ENCODE measurements around the gene NRP1.
"Not testable (repeated sequence)": the region's sequence is repeated elsewhere in the genome, so short reads cannot be mapped to it uniquely, and the experiment has no call there.

The NRP1 gene

DNA sequence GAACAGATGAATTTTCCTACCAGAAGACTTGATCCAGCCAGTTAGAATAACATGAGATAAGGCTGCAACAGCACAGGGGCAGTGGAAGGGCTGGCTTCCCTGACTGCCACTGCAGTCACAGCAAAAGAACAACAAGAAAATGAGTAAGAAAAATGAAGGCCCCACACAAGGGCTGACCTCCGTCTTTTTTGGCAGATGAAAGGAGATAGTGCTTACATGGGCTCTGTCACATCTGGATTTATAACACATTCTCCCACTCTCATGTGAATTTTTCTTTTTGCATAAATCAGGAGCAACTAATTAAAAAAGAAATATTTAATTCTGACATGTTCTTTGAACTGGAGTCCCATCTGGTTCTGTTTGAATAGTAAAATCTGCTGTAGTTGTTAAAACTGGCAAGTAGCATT lies 99.6 kb downstream of the NRP1 start:
- no peak for DNase-seq

DNA sequence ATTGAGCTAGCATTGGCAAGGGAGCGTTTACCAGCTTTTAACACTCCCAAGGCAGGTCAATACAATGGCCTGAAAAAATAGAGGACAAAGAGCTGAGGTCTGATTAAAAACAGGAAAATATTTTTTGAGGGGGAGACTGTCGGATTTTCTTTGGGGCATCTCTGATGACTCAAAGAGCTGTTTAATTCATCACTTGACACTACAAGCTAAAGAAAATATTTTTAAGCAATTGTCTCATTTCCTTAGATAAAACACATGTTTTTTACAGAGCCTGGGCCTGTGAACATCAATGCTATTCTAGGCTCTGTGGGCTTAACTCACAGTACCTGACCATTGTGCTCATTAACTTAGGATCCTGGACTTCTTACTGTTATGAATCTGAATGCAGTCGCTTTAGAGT lies 100.8 kb downstream of the NRP1 start:
- DNase-seq: no peak

DNA sequence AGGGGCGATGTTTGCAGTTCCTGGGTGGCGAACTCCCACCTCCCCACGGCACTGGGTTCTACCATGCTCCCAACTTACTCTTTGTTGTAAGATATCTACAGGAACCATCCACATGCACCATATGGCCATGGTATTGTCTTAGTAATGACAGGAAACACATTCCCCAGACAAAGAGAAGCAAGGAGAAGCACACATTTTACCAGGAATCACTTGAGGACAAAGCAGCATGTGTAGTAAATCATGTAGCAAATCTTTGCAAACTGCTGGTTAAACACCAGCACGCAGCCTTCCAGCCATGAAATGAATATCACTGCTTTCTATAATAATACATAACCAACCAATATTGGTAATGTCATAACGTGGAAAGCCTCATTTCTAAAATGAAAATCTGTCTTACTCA lies 101.2 kb downstream of the NRP1 start:
- no peak for DNase-seq

DNA sequence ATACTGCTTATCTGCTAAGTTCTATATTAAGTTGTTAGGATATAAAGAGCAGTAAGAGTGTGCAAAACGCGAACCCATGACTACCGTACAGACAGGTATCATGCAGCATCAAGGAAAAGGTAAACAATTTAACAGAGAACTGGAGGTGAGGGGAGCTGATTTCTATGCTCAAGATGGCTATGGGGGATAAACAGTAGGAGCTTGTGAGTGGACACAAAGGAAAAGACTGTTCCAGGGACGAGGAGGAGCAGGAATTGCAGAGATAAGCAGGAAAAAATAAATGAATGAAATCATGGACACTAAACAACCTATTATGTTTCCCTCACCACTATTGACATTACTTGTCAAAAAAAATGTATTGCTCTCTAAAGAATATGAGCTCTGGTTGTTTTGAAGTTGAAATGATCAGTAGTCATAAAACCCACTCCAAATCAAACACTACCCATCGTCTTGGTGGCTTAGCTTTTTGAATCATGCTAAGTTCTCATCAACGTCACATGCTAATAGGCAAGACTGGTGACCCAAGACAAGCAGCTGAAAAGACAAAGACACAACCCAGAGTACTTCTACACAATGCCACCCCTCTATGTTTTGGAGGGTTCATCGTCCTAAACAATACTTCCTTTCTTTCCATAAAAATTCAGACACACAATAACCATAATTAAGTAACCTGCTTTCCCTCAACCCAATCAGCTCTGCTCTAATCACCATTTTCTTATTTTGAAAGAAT lies 102.7 kb downstream of the NRP1 start:
- DNase-seq: no peak

DNA sequence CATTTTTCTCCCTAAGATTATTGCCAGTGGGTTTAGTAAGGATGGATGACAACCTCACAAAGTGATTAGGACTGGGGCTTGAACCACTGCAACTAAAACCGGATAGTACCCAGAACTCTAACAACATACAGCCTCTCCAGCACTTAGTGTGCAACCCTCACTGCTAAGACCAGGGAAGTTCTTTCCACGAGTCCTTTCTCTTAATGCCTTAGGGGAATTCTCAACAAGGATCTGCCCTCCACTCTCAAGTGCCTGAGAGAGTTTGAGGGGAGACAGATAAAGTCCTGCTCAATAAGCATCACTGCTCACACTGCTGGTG lies 104.6 kb downstream of the NRP1 start:
- DNase-seq: no peak

DNA sequence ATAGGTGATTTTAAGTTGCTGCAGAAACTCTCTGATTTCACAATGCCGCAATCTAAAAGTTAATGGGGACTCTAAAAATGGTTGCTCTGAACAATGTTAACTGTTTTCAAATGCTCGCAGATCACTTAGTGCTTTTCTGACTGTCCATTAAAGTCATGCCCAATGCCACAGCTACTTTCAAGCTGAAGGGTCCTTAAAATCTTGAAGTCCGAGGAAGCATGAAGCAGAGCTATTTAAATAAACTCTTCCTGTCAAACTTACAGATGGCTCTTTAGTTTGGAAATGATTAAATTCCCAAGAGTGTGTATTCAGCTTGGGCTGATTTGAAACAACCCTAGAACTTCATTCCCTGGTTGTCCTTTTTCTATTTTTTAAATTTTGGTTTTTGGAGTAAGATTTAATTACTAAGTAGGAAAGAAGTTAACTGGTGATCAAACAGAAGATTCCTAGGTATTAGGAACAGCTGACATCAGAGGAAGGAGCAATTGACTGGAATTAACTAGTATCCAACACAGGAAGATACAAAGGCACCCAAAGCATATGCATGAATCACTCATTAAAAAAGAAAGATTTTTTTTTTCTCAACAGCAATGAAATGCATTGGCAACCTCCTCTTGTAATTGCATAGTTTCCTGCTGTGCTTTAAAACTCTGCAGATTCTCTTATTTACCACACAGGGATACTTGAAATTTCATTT lies 105.1 kb downstream of the NRP1 start:
- no peak for DNase-seq

DNA sequence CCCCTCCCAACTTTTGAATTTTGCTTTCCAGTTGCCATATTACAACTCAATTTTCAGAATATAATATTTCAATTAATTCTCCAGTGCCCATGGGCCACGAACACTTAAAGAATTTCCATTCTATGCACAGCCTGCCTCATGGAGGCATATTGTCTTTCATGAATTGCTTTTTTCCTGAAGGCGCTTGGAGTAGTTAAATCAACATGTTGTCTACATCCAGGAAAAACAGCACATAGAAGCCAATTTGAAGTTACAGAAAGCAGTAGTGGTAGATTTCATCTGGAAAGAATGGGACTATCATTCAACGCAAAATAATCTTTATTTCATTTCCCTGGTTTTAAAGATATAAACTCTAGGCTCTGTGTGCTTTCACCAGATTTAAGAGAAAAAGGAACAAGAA lies 106.0 kb downstream of the NRP1 start:
- DNase-seq: no peak

DNA sequence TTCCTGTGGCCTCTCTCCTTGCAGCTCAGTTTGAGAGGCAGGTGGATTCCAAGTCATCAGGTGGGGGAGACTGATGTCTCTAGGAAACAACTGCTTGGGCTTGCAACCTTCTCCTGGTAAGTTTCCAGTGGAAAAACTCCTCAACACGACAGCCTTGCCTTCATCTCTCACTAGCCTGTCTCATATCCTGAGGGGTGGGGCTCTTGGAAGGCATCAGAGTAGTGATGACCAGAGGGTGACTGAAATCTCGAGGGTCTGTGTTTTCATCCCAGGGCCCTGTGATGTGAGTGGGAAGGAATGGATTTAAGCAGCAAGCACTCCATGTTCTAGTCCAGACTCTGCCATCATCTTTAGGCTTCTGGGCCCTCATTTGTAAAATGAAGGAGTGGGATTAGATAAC lies 107.0 kb downstream of the NRP1 start:
- DNase-seq: no peak

DNA sequence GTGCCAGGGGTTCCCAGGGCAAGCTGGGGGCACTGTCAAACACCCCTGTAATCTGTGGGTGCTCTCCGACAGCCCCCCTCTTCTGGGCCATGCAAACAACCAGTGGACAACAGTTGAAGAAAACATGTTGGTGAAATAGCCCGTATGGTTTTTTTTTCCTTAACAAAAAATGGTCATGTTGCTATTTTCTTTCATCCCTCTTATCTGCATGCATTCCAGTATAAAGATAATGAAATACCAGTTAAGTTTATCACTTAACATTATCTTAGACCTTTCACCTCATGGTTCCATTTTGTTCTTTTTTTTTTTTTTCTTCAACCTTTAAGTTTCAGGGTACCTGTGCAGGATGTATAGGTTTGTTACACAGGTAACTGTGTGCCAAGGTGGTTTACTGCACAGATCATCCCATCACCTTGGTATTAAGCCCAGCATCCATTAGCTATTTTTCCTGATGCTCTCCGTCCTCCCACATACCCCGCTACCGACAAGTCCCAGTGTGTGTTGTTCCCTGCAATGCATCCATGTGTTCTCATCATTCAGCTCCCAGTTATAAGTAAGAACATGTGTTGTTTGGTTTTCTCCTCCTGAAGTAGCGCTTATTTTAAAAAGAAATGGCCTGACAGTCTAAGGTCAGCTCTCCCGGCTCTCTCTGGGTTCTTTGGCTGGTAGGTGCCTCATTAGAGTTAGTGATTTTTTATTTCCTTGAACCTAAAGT lies 110.1 kb downstream of the NRP1 start:
- no peak for DNase-seq

DNA sequence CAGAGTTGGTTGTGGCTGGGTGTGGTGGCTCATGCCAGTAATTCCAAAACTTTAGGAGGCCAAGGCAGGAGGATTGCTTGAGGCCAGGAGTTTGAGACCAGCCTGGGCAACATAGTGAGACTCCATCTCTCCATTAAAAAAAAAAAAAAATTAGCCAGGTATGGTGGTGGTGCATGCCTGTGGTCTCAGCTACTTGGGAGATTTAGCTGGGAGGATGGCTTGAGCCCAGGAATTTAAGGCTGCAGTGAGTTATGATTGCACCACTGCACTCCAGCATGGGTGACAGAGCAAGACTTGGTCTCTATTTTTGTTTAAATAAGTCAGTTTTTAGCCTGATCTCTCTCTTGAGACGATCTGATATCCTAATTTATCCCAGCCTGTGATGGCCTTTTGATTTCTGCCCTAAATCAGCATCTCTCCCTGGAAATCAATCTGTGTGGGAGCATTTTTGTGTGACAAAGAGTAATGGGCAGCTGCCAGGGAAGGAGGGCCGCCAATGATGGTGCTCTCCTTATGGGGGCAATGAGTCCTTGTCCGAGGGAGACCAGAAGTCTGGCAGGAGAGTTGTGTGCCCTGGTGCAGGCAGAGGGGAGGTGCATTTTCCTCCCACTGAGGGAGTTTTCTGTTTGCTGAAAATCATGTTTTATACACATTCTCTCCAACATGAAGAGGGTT lies 111.0 kb downstream of the NRP1 start:
- no peak for DNase-seq

DNA sequence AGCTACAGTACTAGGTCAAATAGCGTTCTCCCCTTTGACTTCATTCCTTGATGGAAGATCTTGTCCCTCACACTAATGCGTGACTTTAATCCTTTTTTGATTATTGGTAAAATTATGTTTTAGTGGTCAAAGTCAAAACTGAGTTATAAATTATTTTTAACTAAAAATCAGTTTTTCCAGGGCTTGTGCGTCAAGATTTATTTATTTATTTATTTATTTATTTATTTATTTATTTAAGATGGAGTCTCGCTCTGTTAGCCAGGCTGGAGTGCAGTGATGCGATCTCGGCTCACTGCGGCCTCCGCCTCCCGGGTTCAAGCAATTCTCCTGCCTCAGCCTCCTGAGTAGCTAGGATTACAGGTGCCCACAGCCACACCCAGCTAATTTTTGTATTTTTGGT lies 112.2 kb downstream of the NRP1 start:
- not testable (repeated sequence) for DNase-seq

DNA sequence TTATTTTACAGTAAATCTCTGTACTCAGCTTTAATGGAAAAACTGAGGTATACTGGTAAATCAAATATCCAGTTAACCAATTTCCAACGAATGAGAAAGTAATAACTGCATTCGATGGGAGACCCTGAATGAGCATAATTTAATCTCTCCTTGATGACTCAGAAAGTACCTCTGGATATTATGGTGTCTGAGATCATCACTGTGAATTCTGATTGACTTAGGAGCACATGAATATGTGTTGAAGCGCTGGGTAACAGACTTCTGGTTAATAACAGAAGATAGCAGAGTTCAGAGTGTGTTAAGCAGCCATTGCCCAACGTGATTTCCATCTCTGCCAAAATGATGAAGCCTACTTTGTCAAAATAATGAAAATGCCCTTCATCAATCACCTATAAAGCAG lies 116.6 kb downstream of the NRP1 start:
- DNase-seq: no peak

DNA sequence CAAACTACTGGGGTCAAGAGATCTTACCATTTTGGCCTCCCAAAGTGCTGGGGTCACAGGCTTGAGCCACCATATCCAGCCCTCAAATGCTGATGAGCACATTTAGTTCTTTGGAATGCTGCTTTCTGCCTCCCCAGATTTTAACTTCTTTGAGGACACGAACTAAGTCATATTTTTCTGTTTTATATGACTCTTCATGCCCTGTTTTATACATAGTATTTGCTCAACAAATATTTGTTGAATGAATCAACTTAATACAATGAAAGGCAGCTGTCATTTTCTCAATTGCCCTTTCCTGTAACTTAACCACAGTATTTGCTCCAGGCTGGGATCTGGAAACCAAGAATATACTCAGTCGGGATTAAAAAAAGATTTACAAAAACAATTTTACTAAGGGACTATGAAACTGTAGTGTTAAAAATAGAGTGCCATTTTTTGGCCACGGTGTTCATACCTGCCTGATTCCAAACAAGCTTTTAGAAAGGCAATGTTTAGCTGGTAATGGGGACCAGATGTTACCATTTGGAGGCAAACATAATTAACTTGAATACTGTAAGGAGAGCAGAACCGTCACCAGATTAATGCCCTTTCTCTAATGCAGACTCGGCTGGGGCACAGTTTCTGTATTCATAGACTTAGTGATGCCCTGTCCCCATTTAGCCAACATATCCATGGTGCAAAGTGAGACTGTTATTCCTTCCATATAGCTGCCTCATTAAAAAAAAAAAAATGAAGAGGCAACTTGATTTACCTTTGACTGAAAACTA lies 117.6 kb downstream of the NRP1 start:
- DNase-seq: no peak

DNA sequence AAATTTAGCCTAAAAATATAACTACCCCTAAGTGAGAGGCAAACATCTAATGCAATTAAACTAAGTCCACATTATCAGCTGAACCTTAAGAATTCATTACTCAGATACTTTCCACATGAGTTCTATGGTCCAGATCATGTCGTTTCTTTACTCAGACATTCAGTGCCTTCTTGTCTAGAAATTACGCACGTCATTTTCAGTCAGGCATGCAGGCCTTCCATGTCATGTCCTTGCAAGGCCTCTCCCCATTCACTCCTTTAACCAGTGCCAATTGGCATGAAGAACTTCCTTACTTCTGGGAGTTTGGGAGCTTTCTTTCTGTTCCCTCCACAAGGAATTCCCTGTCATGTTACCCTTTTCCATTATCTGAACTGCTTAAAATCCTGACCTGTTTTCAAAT lies 118.8 kb downstream of the NRP1 start:
- DNase-seq: no peak

DNA sequence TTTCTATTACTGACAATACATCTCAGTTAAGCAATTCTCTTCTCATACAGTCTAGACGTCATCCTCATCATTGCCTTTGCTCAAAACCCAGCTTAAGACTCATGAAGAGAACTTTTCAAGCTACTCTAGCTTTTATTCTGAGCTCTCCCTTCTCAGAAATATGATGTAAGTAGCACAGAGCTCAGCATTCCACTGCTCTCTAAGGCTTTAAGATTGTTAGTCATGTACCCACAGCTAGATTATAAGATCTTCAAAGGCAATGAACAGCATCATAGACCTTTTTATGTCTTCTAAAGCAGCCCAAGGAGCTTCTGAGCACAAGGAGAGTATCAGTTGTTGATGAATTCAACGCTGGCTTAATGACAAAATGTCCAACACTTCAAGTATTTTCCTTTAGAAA lies 119.3 kb downstream of the NRP1 start:
- no peak for DNase-seq

DNA sequence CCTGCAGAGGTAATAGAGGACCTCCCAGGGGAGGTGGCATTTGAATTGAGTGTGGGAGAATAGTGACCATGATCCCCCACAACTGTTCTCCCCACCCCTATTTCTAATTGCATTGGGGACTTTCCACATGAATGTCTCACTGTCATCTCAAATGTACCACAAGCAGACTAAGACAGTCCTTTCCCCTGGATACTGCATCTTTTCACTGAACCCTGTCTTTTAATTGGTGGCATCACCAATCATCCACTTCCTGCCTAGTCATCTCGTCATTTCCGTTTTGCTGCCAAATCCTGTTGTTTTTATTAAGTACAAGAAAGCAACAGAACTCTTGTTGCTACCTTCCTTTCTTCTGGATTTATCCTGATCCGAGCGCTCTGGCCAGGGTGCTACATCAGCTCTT lies 120.3 kb downstream of the NRP1 start:
- peak; percentile 24 for DNase-seq

DNA sequence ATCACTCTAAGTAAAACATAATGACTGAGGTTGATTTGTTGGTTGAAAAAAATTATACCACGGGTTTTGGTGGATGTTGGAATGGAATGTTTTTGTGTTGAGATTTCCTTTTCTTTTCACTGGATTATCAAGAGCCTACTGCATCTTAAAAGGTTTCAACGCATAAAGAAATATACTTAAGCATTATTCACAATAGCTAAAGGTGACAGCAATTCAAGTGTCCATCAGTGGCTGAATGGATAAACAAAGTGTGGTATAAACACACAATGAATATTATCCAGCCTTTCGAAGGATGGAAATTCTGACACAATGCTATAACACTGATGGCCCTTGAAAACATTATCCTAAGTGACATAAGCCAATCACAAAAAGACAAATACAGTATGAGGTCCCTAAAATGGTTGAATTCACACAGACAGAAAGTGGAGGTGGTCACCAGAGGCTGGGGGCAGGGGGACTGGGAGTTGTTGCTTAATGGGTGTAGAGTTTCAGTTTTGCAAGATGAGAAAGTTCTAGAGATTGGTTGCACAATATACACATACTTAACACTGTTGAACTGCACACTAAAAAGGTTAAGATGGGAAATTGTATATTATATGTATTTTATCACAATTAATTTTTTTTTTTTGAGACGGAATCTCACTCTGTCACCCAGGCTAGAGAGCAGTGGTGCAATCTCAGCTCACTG lies 122.3 kb downstream of the NRP1 start:
- no peak for DNase-seq

DNA sequence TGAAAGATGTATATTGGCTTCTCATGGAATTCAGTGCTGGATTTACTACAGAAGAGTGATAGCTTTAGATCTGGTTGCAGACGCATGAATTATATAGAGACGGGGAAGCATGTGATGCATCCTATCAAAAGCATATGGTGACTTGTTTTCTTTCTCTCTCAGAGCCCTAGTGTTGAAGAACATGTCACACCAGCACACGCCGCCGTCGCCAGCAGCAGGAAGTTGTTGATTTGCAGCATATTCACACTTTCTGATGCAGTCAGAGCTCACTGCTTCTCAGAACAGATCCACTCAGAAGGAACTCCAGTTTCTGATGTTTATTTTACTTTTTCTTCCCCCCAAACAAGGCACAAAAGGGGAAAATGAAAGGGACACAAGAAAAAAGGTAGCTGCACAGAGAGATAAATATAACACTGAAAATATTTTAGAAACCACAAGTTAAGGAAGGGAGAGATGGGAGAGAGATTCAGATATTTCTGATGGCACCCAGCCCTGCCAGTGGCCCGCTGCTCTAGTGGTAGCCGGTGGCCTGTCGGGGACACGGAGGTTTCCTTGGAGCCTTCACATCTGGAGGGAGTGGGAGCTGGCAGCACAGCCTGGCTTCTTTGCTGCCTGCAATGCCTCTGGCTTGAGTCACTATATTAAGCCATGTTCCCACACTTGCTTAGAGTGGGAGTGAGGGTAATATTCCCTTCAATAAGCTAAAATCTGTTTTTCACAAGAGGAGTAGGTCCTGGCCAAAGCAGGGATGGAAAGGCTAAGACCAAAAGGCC lies 123.2 kb downstream of the NRP1 start:
- peak; percentile 30 for DNase-seq

DNA sequence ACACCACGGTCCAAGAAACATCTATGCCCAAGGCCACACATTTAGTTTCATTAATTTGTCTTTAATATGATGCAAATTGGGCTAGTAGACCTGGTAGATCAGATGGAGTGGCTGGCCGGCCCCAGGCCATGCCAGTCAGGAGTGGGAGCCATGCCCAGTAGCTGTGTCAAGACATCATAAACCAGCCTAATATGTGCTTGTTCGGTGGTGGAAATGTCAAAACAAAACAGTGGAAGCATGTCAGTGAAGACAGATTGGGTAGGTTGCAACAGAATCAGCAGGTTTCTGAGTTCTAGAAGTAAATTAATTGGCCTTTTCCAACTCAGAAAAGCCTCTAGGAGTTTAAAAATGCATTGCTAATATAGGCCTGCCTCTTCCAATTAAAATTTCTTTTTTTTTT lies 124.7 kb downstream of the NRP1 start:
- DNase-seq: no peak

DNA sequence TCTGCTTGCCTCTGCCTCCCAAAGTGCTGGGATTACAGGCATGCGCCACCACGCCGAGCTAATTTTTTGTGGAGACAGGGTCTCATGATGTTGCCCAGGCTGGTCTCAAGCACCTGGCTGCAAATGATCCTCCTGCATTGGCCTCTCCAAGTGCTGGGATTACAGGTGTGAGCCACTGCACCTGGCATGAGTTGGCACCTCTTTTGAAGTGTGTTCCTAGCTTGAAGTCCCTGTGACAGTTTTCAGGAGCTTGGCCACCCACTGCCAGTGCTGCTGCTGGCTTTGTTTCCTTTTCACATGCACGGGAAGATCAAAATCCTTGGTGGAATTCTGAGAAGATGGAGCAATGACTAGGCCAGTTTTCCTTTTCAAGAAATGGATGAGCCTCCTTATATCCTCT lies 126.3 kb downstream of the NRP1 start:
- no peak for DNase-seq

DNA sequence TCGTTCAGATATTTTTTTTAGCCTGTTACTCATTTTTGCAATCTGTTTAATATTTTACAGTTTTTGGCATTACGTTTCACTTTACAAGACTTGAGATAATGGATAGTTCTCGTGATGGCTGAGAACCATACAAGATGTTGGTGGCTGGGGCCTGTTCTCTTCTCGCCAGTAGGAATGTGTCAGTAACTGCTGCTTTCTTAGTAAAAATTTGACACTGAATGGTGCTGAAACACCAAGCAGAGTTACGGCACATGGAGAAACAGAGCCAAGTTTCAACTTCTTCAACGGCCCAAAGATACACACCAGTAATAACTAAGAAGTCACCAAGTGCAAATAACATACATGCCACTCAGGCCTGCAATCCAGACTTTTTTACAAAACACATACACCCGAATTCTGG lies 130.4 kb downstream of the NRP1 start:
- DNase-seq: no peak

DNA sequence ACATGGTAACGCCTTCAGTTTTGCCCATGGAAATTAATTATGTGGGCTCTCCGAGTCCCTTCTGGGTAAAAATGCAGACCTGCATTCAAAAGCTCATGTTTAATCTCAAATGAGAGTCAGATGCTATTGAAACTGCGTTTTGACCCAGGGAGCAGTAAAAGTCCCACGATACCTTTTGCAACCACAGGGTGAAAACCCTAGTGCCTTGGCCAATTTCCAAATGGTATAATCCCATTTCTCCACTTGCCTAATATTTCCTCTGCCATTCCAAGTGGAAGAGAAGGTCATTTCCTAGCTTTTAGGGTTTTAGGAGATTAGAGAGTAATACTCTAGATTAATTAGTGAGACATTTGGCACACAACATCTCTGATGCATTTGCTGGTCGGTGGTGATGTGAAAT lies 132.5 kb downstream of the NRP1 start:
- no peak for DNase-seq
